ENCODE measurements around the gene PLD5.
"Not testable (repeated sequence)": the region's sequence is repeated elsewhere in the genome, so short reads cannot be mapped to it uniquely, and the experiment has no call there.

DNA sequence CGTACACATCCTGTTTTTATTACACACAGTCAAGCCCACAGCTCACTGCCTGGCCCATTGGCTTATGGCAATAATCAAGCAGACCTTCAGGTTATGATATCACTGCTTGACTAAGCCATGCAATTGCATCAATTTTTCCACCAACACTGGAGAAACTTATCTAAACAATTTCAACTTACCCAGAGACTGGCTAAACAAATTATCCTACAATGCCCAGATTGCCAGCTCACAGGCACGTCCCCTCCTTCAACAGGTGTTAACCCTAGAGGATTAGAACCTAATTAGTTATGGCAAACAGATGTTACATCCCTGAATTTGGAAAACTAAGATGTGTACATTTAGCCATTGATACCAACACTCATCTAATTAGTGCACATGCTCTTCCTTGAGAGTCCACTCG is 310.0 kb downstream of the PLD5 start:
- TF ChIP-seq, protein P1, sequence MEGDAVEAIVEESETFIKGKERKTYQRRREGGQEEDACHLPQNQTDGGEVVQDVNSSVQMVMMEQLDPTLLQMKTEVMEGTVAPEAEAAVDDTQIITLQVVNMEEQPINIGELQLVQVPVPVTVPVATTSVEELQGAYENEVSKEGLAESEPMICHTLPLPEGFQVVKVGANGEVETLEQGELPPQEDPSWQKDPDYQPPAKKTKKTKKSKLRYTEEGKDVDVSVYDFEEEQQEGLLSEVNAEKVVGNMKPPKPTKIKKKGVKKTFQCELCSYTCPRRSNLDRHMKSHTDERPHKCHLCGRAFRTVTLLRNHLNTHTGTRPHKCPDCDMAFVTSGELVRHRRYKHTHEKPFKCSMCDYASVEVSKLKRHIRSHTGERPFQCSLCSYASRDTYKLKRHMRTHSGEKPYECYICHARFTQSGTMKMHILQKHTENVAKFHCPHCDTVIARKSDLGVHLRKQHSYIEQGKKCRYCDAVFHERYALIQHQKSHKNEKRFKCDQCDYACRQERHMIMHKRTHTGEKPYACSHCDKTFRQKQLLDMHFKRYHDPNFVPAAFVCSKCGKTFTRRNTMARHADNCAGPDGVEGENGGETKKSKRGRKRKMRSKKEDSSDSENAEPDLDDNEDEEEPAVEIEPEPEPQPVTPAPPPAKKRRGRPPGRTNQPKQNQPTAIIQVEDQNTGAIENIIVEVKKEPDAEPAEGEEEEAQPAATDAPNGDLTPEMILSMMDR (IDR thresholded peaks at IDR 0.05) = not testable (repeated sequence)
- TF ChIP-seq SIN3A (IDR thresholded peaks at IDR 0.05; ENCODE audit: borderline replicate concordance, insufficient read depth, low read depth, low read length) = not testable (repeated sequence)

Measured in Panc1 (cell line).